Coronary artery (tissue), 2 donors: ENCODE measurements around the gene TSHZ1.

Source experiments
- DNase-seq: peaks from one replicate; pipeline ENCODE4 v3.0.0-alpha.2; 2017; ENCODE audit warnings: low spot score
- H3K27ac ChIP-seq, 2 donors: fragments of 200-600 bp; sonication (generic); one replicate each; pipeline ENCODE4 v1.5.1; 2016 to 2019
- H3K4me3 ChIP-seq: fragments of 200-600 bp; sonication (generic); 2 replicates; pipeline ENCODE4 v1.5.1; 2016; ENCODE audit warnings: mild to moderate bottlenecking, moderate library complexity
- CTCF ChIP-seq: fragments of 200-600 bp; sonication (generic); IDR thresholded peaks from one replicate; pipeline ENCODE4 v1.5.1; 2019; ENCODE audit warnings: antibody characterized with exemption

Gene TSHZ1, protein sequence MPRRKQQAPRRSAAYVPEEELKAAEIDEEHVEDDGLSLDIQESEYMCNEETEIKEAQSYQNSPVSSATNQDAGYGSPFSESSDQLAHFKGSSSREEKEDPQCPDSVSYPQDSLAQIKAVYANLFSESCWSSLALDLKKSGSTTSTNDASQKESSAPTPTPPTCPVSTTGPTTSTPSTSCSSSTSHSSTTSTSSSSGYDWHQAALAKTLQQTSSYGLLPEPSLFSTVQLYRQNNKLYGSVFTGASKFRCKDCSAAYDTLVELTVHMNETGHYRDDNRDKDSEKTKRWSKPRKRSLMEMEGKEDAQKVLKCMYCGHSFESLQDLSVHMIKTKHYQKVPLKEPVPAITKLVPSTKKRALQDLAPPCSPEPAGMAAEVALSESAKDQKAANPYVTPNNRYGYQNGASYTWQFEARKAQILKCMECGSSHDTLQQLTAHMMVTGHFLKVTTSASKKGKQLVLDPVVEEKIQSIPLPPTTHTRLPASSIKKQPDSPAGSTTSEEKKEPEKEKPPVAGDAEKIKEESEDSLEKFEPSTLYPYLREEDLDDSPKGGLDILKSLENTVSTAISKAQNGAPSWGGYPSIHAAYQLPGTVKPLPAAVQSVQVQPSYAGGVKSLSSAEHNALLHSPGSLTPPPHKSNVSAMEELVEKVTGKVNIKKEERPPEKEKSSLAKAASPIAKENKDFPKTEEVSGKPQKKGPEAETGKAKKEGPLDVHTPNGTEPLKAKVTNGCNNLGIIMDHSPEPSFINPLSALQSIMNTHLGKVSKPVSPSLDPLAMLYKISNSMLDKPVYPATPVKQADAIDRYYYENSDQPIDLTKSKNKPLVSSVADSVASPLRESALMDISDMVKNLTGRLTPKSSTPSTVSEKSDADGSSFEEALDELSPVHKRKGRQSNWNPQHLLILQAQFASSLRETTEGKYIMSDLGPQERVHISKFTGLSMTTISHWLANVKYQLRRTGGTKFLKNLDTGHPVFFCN (N-terminal part only)

GRCh38 chr18:75210274-75211001, at the start of gene TSHZ1:
TSS of gene TSHZ1 (plus strand) at chr18:75210797. CDS start at chr18:75211877, 1,080 bp downstream.
- peak within 1 kb of the TSS; percentile 78 for H3K4me3 ChIP-seq
- no peak for DNase-seq
- no peak for TF ChIP-seq CTCF
- H3K27ac ChIP-seq: peak within 1 kb of the TSS; percentile 94 to 95

DNA sequence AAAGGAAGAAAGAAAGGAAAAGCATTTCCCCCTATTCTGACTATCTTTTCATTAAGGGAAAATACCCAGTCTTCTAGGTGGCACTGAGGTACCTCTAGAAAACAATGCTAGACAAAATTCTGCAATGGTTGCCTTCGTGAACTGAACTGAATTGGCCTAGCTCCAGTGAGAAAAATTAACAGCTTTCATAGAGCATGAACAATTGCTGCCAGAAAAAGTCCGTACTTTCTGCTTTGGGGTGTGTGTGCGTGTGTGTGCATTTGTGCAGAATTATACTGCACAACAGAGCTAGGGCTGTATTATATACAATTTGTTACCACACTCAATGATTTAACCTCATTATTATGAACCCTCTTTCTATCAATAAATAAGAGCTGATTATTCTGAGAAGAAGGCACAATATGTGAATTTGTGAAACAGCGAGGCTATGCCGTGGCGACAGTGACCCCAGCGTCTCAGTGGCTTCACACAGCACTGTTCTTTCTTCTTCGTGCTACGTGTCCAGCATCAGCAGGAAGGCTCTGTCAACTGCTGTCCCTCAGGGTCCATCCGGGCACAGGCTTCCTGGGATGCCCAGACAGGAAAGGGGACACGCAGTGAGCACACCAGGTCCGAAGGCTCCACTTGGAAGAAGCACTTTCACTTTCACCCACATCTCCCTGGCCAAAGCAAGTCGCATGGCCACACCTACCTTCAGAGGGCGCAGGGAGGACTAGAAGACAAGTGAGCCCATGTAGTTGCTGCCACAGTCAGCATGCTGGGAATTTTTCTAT, 49.2 kb upstream of the TSHZ1 start:
- peak overlapping the region; percentile 68 for H3K4me3 ChIP-seq

GRCh38 chr18:75162467-75162866, 48.1 kb upstream of the TSHZ1 start:
- no peak overlapping the region for H3K27ac ChIP-seq
- TF ChIP-seq CTCF: no peak
- no peak for DNase-seq
- H3K4me3 ChIP-seq: no peak overlapping the region

More for the DNA sequence above, 49.2 kb upstream of the TSHZ1 start:
- H3K27ac ChIP-seq: peak overlapping the region in 1 of 2 donors; percentile 11
- TF ChIP-seq CTCF: no peak
- peak; percentile 66 for DNase-seq

DNA sequence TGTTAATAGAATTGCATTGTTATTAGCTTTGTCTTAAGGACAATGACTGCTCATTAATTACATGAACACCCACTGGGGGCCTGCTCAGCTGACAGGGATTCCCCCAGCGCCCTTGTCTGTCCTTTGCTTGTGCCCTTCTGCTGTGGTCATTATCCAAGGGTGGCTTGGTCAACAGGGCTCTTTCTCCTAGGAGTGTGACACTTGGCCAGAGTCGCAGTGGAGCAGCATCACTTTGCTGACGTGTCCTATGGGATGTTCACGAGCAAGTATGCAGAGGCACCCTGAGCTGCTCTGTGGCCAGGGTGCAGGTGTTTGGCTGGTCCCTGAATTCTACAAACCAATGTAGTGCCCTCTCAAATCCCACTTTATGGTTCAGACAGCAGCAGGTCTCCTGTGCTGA, 47.6 kb upstream of the TSHZ1 start:
- no peak for TF ChIP-seq CTCF

DNA sequence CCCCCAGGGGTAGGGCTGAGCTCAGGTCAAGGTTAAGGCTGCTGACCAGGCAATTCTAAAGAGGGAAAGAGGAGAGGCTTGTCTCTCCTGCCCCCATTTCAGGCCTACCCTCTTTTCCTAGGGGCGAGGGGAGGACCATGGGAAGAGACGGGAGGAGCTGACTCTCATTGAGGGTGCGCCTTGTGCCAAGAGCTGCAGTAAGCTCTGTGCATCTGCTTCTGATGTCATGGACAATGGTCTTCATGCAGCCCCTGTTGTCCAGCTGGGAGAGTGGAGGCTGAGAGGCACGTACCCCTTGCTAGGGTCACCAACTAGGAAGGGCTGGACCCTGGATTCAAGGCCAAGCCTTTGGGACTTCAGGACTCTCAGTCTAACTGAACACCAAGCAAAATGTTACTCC, 46.9 kb upstream of the TSHZ1 start:
- no peak for TF ChIP-seq CTCF
- Histone ChIP-seq H3K27ac (no peak overlapping the region), H3K4me3 (no peak overlapping the region)
- peak; percentile 50 for DNase-seq

More for the DNA sequence above, 47.6 kb upstream of the TSHZ1 start:
- peak; percentile 52 for DNase-seq
- no peak overlapping the region for H3K4me3 ChIP-seq
- no peak overlapping the region for H3K27ac ChIP-seq

GRCh38 chr18:75164479-75164878, 46.1 kb upstream of the TSHZ1 start:
- TF ChIP-seq CTCF: no peak
- Histone ChIP-seq H3K4me3 (no peak overlapping the region), H3K27ac (no peak overlapping the region)
- DNase-seq: peak; percentile 36
